RPMI7951 (cell line): ENCODE measurements around the gene ZFR. TPM values are rescaled to one million over a fixed set of nuclear protein-coding genes. Genes with fewer than 3 reads are reported as not detected.
A peak's percentile ranks its signal among the peaks of the same experiment; 100 is the strongest.
"Not testable (repeated sequence)": the region's sequence is repeated elsewhere in the genome, so short reads cannot be mapped to it uniquely, and the experiment has no call there.

Experiments
- DNase-seq: peaks from one replicate; pipeline ENCODE4 v3.0.0-alpha.2; 2012; ENCODE audit warnings: low read depth
- total RNA-seq: library from RNA; depleted of rRNA; stranded (reverse); fragments of >200 nt; shearing (Covaris generic); gene quantifications from 2 replicates; pipeline ENCODE4 v1.2.3, GENCODE V29; 2014

Gene ZFR
- total RNA-seq, 1 experiment from 2014 or later, result 77.4 TPM

DNA sequence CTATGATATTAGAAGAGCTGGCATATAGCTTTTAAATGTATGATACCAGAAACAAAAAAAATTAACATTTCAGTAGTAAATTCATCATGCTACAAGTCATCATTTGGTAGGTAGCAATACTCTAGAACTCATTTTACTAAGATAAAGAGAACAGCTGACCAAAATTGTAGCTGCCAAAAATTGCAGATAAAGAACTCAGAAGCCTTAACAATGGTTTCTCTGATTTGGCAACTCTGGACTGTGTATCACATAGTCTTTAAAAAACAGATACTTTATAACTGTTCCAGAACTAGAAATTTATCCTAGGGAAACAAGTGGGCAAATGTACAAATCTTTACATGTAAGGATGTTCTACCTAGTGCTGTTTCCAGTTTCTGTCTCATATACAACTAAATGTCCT is 33.9 kb downstream of the ZFR start:
- DNase-seq, result no peak

DNA sequence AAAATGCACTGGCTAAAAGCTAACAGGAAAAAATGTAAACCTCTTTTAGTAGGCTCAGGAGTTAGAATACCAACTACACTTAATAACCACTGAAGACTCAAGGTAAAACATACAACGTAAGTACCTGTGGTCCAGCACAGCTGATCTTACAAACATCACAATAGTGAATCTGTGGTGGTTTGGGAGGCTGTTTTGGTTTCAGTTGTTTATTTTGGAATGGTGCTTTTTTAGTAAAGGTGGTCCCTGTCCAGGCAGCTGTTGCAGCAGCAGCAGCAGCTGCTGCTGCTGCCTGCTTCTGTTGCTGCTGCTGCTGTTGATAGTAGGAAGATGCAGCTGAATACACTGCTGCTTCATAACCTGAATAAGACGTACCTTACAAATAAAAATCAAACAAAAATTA is 37.9 kb downstream of the ZFR start:
- no peak for DNase-seq

- DNase-seq, result no peak
Observed at GRCh38 chr5:32405507-32405906, 39.0 kb downstream of the ZFR start.

GRCh38 chr5:32403760-32404159 is 40.8 kb downstream of the ZFR start:
- no peak for DNase-seq

DNA sequence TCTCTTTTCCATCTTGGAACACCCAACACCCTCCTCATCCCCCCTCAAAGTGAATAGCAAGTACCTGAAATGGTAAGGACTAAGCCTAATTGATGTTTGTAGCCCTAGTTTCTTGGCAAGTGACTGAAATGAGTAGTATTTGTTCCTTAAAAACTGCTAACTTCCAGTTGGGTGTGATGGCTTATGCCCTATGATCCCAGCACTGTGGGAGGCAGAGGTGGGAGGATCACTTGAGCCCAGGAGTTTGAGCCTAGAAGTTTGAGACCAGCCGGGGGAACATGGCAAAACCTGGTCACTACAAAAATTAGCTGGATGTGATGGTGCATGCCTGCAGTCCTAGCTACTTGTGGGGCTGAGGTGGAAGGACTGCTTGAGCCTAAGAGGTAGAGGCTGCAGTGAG is 44.1 kb downstream of the ZFR start:
- no peak for DNase-seq

DNA sequence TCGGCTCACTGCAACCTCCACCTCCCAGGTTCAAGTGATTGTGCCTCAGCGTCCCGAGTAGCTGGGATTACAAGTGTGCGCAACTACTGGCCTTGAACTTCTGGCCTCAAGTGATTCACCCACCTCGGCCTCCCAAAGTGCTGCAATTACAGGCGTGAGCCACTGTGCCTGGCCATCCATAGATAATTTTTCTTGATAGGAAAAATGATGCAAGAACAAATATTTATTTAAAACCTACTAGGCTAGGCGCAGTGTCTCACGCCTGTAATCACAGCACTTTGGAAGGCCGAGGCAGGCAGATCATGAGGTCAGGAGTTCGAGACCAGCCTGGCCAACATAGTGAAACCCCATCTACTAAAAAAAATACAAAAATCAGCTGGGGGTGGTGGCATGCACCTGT is 45.8 kb downstream of the ZFR start:
- DNase-seq, result not testable (repeated sequence)

DNA sequence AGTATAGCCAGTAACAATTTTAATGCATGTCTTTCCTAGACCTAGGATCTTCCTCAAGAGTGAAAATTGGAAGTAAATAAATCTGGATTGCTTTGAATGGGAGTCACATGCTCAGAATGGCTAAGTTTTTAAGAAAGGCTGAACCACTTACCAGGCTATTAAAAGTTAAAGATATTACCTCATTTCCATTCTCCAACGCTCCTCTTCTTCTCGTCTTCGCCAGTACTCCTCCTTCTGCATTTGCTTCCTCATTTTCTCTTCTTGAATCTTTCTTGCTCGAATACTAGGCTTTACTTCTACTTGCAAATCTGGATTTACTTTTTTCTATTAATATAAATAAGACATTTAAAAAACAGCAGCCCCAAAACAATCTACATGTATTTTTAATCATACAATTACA is 49.6 kb downstream of the ZFR start:
- DNase-seq, result no peak

- DNase-seq, result no peak
Observed at GRCh38 chr5:32392039-32392438, 52.5 kb downstream of the ZFR start.

DNA sequence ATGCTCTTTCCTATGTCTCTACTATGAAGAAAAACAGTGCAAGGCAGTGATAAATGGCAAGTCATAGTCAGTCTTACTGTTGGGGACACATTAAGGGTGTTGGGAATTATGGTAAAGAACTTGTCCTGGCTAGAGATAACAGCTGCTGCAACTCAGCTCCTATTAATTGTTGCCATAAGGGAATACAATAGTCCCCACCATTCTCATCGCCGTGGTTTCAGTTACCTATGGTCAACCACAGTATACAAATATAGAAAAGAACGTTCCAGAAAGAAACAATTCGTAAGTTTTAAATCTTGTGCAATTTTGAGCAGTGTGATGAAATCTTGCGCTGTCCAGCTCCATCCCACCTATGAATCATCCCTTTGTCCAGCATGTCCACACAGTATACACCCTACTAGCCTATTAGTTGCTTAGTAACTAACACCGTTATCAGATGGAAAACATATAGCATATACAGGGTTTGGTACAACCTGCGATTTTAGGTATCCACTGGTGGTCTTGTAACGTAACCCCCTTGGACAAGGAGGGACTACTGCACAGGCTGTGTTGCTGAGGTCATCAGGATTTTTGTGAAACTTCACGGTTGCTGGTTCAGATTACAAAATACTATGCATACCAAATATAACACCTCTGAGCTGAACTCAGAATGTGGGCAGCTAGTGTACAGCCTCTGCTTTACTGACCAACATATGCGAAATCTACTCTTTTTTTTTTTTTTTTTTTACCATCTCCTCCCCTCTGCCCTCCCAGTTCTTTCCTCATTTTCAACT is 53.5 kb downstream of the ZFR start:
- peak; percentile 83 for DNase-seq

DNA sequence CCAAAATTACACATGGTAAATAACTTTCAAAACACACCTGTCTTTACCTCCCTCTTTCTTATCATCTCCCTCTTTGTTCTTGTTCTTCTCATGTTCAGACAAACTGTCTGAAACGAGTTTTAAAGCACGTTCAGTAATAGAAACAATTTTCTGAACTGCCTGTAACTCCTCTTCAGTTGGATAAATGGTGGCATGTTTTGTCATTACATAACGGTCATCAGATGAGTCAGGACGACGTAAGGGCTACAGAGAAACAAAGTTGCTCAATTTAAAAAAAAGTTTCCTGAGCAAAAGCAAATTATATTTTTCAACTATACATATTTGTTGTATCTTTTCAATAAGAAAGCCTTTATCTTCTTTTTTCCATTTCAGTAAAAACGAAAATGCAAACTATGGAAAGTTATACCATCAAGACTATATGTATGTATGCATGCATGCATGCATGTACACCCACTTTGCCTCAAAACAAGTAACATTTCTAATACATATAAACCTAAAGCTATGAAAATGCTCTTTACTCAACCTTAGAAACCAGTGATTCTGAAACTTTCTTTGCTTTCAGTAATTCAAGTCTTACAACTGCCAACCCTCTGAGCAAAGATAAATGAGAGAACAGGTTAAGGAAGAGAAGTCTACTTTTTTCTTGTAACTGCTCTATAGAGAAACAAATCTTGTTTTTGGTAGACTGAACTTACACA is 56.0 kb downstream of the ZFR start:
- DNase-seq, result peak; percentile 33

DNA sequence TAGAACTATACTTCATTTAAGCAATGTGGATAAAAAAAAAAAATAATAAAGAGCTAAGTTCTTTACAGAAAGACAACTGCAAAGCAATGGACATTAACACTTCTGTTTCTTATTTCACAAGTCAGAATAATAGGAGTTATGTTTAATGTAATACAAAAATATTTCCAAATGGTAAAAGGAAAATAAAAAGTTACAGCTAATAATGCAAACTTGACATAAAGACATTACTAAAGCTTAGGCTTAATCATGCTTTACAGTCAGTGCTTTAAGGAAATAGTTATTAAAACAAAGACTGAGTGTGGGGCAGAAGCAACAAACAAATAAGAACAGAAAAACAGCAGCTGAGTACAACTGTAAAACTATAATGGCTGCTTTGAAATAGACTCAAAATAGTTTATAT is 56.7 kb downstream of the ZFR start:
- no peak for DNase-seq

DNA sequence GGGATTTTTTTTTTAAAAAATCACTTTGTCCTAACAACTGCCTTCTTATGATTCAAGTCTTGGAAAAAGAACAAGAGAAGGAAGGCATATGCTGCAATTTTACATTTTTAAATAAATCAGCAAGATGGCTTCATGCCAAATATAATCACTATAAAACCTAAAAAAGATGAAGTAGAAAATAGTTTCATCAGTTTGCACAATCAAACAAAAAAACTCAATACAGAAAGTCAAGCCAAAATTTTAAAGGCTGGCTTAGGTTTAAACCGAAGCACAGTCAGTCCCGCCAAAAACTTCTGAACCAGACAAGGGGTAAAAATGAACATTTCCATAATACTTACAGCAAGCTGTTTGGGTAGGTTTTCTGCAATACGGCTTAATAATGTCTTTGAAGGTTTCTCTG is 57.3 kb downstream of the ZFR start:
- no peak for DNase-seq

- DNase-seq, result no peak
Observed at GRCh38 chr5:32384621-32385020, 59.9 kb downstream of the ZFR start.

GRCh38 chr5:32383586-32383985 is 61.0 kb downstream of the ZFR start:
- DNase-seq, result no peak

DNA sequence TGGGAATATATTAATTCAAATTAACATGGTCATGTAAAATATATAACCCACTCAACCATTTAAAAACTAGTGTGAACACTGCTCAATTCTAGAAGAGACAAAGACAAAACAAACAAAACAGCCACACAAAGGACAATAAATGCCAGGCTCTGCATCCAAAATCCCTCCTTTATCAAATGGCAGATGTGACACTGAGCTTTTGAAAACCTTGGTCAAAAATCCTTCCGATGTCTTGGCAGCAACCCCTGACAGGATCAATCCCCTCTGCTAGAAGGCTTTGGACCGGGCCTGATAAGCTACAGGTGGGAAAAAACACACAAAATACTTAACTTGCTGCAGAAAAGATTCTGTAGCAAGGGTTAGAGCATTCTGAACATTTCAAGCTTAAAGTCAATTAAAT is 61.5 kb downstream of the ZFR start:
- no peak for DNase-seq

GRCh38 chr5:32379421-32379820 is 65.1 kb downstream of the ZFR start:
- DNase-seq, result no peak

DNA sequence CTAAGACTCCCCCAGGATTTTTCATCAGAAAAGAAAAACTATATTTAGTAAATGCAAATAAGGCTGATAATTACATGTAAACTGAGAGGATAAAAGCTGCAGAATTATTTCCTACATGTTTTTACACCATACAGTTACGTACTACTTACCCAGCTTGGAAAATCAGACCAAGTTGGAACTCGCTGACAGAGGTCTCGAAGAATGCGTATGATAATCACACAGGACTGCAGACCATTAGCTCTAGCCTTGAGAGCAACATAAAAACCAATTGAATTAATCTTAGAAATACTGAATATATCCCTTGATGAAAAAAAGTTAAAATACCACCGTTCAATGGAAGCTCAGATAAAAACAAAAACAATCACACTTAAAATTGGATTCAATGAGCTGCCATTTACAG is 65.6 kb downstream of the ZFR start:
- DNase-seq, result no peak

DNA sequence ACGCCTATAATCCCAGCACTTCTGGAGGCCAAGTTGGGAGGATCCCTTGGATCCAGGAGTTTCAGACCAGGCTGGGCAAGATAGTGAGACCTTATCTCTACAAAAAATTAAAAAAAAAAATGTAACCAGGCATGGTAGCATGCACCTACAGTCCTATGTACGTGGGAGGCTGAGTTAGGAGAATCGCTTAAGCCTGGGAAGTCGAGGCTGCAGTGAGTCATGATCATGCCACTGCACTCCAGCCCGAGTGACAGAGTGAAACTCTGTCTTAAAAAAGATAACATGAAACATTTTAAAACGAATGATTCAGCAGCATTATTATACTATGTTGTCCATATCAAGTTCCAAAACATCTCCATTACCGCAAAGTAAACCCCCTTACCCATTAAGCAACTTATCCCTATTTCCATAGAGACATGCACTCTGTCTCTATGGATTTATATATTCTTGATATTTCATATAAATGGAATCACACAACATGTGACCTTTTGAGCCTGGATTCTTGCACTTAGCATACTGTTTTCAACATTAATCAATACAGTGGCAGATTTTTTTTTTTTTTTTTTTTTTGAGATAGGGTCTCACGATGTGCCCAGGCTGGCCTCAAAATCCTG is 74.9 kb downstream of the ZFR start:
- no peak for DNase-seq

- no peak for DNase-seq
Observed at GRCh38 chr5:32369032-32369431, 75.5 kb downstream of the ZFR start.

DNA sequence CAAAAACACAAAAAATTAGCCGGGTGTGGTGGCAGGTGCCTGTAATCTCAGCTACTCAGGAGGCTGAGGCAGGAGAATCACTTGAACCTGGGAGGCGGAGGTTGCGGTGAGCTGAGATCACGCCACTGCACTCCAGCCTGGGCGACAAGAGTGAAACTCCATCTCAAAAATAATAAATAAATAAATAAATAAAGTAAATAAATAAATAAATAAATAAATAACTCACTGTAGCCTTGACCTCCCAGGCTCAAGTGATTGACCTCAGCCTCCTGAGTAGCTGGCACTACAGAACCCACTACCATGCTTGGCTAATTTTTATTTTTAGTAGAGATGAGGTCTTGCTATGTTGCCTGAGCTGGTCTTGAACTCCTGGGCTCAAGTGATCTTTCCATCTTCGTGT is 77.3 kb downstream of the ZFR start:
- DNase-seq, result not testable (repeated sequence)

- no peak for DNase-seq
Observed at GRCh38 chr5:32365623-32366022, 78.9 kb downstream of the ZFR start.

DNA sequence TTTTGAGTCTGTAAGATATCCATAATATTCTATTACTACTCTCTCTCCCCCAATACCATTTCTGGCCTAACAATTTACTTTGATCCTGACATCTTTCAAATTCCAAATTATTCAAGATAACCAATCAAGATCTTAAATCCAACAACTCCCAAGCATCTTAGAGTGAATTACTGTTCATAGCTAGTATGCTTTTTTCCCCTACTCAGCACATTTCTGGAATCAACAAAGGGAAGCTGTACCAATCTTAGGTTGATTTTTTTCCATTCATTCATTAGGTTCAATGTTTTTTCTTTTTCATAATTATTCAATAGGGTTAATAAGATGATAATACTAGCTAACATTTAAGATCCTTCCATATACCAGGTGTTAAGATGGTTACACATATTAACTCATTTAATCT is 81.5 kb downstream of the ZFR start:
- DNase-seq, result no peak

DNA sequence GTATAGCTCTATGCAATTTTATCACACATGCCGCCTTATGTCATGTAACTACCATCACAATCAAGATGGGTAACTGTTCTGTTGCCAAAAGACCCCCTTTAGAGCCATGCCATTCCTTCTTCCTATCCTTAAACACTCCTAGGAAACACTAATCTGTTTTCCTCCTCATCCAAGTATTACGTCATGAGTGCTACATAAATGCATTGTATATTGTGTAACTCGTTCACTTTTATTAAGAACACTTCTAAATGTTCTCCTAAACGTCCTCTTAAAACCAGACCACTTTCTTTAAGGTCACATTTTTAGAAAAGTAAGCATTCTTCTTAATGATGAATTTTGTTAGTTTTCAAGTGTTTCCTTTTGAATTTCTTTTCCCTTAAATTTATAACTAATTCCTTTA is 82.0 kb downstream of the ZFR start:
- no peak for DNase-seq
